ENCODE results near the gene ADIRF.
"Not testable (repeated sequence)": the region's sequence is repeated elsewhere in the genome, so short reads cannot be mapped to it uniquely, and the experiment has no call there.

Gene ADIRF

DNA sequence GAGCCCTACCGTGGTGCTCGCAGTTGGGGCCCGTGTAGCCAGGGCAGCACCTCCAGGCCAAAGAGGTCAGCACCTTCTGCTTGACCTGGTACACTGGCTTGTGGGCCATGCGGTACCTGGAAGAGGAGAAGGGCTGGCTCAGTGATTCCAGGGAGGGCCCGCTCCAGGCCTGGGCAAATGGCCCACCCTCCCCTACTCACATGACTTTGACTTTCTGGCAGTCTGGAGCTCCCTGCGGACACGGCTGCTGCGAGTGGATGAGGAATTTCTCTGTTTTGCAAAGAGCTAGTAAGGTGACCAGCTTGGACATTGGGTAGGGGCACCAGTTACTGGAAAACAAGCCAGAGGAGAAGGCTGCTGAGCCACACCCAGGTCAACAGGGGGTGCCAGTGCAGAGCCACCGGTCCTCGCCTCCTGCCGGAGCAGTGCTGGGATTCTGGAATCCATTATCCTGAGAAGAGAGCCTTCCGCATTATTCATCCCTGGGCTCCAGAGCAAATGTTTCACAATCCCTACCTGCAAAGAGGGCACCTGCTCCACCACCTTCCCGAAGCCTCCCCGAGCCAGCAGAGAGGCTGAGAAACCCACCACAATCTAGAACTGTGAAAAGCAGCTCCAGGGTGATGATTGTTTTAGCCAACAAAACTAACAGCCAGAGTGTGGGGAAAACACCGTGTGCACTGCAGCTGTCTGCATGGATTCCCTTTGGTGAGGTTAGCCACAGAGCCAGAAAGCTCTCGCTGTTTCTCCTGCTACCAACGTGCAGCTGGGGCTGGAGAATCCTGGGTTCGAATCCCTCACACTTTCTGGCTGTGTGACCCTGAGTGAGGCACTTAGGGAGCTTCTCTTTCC, 22.7 kb upstream of the ADIRF start:
- no peak for DNase-seq (ENCODE audit: low read depth in 2 of 2)

DNA sequence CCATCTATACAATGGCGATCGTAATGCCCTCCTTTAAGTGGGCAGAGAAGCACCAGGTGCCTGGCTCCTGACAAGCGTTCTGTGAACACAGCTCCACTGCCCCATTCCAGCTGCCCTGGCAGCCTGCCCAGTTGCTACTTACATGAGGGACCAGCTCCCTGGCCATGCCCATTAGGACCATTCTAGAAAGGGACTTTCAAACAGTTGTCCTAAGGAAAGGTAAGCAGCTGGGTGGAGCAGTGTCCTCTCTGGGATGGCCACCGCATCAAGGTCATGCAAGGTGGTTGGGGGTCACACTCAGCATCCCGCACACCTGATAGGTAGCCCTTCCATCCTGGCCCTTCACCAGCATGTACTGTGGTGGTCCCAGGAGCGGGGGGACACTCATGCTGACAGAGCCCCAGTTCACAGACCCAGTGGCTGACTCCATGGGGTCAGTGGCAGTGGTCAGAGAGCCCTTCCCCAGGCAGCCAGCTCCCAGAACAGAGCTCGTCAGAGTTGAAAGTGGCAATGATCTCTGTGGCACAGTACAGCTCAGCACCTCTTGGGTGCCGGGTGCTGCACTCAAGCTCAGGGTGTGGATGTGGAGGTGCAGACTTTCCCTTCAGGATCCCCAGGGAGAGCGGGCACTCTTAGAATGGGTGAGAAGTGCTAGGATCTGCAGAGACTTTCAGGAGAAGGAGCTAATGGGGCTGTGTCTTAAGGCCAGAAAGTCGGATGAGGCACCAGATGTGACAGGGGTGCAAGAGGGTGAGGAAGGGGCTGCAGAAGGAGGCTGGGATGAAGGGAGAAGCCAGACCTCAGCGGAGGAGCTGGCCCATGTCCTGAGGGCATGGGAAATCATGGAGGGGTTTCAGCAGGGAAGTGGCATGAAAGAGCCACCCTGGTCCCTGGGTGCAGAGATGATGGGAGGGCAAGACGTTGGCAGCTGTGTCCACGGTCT, 21.8 kb upstream of the ADIRF start:
- DNase-seq (ENCODE audit: low read depth in 2 of 2) = no peak

DNA sequence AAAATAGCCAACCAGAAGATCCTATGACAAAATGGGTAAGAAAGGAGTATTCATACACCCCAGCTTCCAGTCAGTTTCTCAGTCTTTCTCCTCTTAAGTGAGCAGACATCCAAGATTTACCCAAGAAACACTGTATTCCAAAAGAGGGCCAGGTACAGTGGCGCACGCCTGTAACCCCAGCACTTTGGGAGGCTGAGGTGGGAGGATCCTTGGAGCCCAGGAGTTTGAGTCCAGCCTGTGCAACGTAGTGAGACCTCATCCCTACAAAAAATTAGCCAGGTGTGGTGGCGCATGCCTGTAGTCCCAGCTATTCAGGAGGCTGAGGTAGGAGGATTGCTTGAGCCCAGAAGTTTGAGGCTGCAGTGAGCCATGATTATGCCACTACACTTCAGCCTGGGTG, 20.5 kb upstream of the ADIRF start:
- not testable (repeated sequence) for DNase-seq (ENCODE audit: low read depth in 2 of 2)

DNA sequence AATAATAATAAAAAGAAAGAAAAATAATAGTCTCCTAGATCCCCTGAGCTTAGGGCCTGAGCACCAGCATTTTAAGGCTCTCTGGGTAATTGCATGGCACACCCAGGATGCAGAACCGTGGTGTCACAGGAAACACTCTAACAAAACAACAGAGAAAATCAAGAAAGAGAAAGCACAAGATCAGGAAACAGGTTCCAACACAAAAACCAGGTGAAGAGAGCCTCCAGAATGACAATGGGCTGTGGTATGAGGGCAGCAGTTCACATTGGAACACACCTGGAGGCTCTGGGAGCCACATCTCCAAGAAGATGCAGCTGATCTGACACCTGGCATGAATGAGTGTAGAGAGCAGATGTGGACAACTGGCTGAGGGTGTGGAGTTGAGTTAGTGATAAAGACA, 17.9 kb upstream of the ADIRF start:
- DNase-seq (ENCODE audit: low read depth in 2 of 2) = no peak

DNA sequence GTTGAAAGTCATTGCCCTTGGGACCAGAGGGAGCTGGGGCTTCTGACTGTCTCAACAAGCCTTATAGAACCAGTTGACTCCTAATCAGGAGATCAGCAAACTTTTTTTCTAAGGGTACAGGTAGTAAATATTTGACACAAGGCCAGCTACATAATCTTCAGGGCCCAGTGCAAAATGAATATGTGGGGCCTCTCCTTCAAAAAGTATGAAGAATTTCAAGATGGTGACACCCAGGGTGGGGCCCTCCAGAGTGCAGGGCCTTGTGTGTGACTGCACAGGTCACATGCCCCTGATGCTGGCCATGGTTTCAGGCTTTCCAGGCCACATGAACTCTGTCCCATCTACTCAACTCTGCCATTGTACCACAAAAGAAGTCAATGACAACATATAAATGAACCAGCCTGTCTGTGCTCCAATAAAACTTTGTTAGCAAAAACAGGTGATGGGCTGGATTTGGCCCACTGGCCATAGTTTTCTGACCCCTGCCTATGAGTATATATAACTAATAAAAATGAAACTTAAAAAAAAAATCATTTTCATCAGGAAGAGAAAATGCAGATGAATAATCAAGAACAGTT, 17.0 kb upstream of the ADIRF start:
- no peak for DNase-seq (ENCODE audit: low read depth in 2 of 2)

DNA sequence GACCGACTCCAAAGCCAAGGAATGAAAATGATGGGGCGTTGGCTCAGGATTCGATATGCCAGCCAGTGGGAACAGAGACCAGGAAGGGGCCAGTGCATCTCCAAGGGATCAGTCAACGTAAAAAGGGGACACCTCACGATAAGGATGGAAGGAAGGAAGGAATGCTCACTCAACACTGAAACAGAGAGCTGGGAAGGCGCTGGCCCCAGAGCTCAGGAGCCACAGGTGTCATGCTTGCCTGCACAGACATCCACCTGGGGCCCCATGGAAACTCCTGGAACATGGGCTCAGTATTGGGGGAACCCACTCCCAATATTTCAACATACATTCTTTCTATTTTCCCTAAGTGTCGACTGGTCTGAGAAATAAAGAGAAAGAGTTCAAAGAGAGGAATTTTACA, 16.2 kb upstream of the ADIRF start:
- DNase-seq (ENCODE audit: low read depth in 2 of 2) = no peak

DNA sequence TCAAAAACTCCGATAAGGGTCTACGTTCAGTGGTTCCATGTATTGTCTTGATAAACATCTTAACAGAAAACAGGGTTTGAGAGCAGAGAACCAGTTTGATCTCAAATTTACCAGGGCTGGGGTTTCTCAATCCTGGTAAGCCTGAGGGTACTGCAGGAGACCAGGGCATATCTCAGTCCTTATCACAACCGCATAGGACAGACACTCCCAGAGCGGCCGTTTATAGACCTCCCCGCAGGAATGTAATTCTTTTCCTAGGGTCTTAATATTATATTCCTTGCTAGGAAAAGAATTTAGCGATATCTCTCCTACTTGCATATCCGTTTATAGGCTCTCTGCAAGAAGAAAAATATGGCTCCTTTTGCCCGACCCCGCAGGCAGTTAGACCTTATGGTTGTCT, 15.6 kb upstream of the ADIRF start:
- DNase-seq (ENCODE audit: low read depth in 2 of 2) = not testable (repeated sequence)

DNA sequence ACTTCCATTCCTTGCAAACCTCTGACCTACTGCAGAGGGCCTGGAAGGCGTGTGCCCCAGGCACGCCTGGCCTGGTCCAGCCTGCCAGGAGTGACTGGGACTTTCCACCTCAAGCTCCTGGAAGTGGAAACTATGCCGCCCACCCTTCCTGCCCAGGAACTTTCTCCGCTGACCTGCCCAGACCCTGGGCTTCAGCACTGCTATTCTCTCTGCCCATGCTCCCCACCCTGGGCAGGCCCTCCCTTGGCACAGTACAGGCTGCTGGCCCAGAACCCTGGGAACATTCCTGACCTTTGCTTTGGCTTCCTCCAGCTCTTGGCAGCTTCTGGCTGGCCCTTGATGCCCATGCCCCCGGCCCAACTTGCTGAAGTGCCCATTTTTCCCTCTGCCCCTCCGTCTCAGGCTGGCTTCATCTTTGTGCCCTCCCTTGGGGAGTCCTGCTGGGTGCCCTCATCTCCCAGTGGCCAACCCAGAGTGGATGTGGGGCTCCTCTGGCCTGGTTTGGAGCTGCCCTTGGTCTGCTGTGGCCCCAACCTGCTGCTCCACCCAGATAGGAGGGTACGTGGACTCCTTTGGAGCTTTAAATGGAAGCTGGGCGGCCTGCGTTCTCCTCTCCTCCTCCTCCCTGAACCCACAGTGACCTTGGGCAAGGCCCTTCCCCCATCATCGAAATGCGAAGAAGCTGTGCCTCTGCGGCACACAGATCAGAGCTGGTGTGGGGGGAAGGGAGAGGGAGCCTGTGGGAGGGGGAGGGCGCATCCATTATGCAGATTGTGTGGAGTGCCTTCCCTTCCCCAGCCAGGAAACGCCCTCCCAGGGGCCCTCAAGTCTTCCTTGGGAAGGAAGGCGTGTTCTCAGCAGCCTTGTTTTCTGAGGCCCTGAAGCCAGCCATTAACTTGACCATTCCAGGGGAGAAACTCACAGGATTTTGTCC, 14.3 kb upstream of the ADIRF start:
- DNase-seq (ENCODE audit: low read depth in 2 of 2) = no peak

DNA sequence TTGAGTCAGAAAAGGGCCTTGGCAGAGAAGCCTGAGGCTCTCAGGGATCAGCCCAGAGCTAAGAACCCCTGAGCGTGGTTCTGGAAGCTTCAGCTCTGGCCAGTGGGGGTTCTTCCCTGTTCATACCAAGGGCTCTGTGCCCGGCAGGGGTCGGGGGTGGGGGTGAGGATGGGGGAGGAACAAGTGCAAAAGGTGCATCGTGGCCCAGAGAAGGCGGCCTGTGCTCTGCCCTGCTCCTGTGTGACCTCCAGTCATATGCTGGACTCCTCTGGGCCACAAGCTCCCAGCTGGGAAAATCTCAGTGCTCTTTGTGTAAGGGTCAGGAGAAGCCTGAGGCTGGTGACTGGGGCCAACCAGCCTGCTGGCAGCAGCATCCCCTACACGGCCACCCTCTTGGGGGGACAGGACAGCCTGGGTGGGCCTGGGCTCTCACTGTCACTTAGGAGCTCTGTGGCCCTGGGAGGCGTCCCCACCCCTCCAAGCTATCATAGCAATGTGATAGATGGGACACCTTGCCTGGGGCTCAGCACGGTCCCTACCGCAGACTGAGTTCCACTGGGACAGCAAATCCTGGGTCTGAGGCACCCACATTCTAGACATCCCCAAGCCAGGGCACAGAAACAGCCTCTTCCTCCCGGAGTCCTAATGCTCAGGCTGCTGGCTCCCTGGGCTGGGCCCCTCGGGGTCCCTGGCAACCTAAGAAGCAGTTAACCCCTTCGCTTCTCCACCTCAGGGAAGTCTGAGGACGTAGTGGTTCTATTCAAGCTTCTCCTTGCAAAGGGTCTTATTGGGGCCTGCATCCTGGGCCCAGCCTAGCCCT, 13.4 kb upstream of the ADIRF start:
- no peak for DNase-seq (ENCODE audit: low read depth in 2 of 2)

DNA sequence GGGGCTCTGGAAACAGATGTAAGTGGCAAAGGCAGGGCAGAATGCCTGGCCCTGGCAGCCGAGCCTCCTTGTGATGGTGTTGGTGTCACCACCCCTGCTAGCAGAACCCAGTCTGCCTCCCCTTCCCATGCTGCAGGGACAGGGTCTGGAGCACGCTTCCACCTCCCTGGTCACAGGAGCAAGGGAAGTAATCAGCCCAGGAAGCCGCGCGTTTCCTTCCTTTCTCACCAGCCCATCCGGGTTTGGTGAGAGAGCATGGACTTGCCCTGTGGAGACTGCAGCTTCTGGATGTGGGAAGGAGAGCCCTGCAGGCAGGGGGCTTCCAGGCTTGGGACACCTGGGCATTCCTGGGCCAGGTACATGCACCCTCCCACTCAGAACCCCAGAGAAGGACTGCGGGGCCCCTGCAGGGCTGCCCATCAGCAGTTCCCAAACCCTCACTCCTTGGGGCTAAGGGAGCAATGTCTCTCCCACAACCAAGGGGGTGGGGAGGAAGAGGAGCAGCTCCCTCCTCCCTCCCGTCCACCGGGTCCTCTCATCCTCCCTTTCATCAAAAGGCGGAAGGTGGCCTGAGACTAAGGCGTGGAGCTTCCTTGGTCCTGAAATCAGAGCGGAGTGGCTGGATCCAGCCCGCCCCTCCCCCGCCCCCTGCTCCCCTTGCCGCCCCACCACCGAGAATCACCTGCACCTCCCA, 12.6 kb upstream of the ADIRF start:
- DNase-seq (ENCODE audit: low read depth in 2 of 2) = no peak

DNA sequence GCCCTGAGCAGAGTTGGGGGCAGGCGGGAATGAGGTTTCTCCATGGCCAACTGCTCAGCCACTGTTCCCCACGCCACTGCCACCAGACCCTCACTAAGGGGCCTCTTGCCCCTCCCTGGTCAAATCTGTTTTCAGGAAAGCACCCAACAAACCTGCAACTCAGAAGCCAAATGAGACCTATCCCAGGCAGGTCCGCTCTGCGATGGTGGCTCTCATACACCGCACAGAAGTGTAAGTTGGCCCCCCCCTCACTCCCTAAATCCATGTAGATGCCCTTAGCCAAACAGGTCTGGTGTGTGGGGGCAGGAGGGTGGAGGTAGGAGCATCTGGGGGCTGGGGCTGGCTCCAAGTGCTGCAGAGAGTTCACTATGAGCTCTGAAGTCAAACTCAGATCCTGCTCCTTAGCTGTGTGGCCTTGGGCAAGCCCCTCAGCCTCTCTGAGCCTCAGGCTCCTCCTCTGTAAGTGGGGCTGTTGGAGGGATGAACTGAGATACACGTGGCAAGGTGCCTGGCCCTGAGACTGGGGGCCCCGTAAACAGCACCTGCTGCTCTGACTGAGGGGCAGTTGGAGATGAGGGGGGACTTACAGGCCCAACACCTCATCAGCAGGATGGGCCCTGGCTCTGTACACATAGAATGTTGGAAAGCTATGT, 12.0 kb upstream of the ADIRF start:
- DNase-seq (ENCODE audit: low read depth in 2 of 2) = no peak

DNA sequence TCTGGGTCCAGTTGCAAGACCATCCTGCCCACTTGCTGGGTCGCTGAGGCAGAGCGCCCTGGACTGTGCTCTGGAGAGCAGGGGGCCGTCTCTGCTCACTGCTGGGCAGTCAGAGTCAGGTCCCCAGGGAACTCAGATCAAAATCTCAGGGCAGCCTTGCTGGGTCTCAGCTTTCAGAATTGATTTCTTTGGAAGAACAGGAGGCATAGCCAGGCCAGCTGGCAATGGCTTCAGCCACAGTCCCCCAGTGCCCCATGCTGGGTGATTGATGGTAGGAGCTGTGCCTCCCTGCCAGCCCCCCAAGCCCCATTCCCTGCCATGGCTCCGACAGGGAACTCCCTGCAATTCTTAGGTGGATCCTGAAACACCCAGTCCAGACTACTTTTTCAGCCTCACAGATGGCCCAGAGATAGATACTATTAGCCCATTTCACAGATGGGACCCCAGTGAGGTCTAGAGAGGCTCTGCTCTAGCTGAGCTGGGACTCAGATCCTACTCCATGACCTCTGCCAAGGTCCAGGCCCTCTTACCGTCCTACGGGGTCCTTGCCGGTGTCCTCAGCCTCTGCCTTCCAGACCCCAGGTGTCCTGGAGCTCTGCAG, 11.3 kb upstream of the ADIRF start:
- DNase-seq (ENCODE audit: low read depth in 2 of 2) = no peak

DNA sequence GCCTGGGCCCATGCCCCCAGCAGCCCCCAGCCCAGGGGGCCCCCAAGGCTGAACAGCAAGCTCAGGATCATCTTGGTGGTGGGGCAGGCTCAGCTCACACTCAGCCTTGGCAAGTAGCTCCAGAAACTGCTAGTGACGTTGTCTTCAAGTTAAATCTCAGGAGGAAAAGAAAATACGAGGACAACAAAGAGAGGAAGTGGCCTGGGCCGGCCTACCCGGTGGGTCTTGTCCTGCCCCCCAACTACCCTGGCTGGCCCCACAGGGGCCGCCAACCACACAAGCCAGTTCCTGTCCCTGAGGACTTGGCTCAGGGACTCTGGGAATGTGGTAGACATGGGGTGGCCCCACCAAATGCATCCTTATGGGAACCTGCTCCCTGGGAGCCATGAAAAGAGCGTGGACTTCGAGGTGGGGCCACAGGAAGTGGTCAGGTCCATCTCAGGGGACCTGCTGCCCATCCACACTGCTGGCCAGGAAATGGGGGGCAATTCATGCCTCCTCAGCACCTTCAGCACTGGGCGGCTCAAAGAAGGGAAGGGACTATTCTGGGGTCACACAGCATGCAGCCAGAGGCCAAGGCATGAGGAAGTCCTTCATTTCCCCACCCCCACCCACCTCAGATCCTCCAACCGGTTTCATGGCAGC, 10.7 kb upstream of the ADIRF start, which contains the start of gene MMRN2:
Gene MMRN2 (minus strand): TSS at position 145 of the 645 bp plus-strand sequence. CDS start 74 bp downstream, at position 71.
- no peak for DNase-seq (ENCODE audit: low read depth in 2 of 2)

DNA sequence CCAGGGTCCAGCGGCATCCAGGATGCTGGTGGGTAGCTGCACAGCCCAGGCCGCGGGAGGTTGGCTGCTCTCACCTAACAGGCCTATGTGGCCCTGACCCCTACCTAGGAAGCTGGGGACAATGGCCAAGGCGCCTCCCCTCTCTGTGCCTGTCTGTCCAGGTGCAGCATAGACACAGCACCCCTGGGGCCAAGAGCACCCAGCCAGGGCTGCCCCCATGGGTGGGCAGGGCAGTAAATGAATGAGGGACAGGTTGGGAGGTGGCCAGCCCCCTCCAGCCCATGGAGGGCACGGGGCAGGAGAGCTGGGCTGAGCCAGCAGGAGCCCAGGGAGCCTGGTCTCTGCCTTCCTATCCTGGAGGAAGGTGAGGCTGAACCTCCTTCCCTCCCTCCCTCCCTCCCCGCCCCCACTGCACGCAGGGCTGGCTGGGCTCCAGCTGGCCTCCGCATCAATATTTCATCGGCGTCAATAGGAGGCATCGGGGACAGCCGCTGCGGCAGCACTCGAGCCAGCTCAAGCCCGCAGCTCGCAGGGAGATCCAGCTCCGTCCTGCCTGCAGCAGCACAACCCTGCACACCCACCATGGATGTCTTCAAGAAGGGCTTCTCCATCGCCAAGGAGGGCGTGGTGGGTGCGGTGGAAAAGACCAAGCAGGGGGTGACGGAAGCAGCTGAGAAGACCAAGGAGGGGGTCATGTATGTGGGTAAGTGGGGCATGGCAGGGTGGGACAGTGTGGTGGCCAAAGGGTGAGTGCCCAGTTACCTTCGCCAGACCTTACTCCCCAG, 10.0 kb upstream of the ADIRF start, which contains the start of gene SNCG:
Gene SNCG (plus strand): TSS at position 484 of the 785 bp plus-strand sequence. CDS start 99 bp downstream, at position 583.
- DNase-seq (ENCODE audit: low read depth in 2 of 2) = no peak

DNA sequence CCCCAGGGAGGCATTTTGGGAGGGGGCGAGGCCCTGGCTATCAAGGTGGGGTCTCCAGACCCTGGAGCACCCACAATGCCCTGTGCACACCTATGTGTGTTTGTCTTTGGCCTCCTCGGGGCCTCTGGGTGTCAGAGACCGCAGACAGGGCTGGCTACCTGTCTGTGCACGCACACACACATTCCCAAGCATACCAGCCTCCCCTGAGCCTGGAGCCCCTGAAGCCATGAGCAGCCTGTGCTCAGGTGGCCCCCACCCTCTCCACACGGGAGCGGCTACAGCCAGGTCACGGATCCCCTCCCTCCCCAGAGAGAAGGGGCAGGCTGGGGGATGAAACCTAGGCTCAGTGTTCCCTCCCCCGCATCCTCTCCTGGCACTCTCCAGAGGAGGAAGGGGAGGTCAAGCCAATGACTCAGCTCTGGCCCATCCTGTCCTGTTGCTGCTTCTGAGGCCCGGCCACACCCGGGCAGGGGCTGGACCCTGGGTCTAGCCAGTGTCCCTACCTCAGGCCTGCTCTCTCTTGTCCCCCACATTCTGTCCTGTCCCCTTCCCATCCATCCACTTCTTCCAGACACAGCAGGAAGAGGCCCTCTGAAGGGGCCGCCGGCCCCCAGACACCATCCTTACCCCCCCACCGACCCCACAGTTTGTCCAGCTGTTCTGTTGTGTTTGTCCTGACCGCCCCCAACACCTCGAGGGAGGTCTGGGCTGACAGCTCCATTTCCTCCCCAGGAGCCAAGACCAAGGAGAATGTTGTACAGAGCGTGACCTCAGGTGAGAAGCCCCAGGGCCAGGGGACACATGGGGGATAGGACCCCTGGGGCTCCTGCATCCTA, 9.2 kb upstream of the ADIRF start:
- no peak for DNase-seq (ENCODE audit: low read depth in 2 of 2)

DNA sequence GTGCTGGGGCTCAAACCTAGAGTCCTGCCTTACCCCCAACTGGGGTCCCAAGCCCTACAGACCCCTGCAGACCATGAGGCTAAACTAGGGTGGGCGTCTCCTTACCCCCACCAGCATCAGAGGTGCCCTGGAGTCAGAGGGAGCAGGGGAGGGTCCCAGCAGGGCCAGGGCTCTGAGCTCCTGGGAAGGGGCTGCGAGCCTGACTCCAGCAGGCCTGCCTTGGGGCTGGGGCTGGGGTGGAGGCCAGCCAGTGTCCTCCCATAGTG, 8.6 kb upstream of the ADIRF start:
- no peak for DNase-seq (ENCODE audit: low read depth in 2 of 2)

Data from stimulated activated CD8-positive, alpha-beta memory T cell treated with anti-CD3 and anti-CD28 coated beads, Interleukin-7, amount 100 ng/mL, for 1 hour (primary cell).